Activated CD8-positive, alpha-beta T cell treated with anti-CD3 and anti-CD28 coated beads for 36 hours (primary cell): ENCODE measurements around the gene PEPD. TPM values are rescaled to one million over a fixed set of nuclear protein-coding genes. Genes with fewer than 3 reads are reported as not detected.

Source experiments
- ATAC-seq: fragments of 200-7000 bp; cut with Tn5 transposase; one replicate; pipeline ENCODE4 v1.10.0; 2021; ENCODE audit warnings: mild to moderate bottlenecking, moderate library complexity
- CTCF ChIA-PET: fragments of 350-600 bp; sonication (Branson Sonifier 250); formaldehyde crosslinking; loops from one replicate; lab custom pipeline; 2021; ENCODE audit warnings: antibody characterized with exemption; lab: Charles Lee
- POLR2A ChIA-PET: fragments of 350-600 bp; sonication (Branson Sonifier 250); formaldehyde crosslinking; loops from one replicate; lab custom pipeline; 2021; ENCODE audit warnings: antibody characterized with exemption; lab: Charles Lee
- DNase-seq: peaks from one replicate; pipeline ENCODE4 v3.0.0-alpha.2; 2020
- H3K27ac Mint-ChIP-seq: one replicate; pipeline ENCODE4 v1.8.0; 2021; ENCODE audit warnings: mild to moderate bottlenecking, mixed read lengths
- H3K27me3 Mint-ChIP-seq: one replicate; pipeline ENCODE4 v1.8.0; 2021; ENCODE audit warnings: mixed read lengths
- H3K36me3 Mint-ChIP-seq: one replicate; pipeline ENCODE4 v1.8.0; 2021; ENCODE audit warnings: low read depth, mixed read lengths
- H3K4me1 Mint-ChIP-seq: one replicate; pipeline ENCODE4 v1.8.0; 2021; ENCODE audit warnings: low read depth, mixed read lengths
- H3K4me3 Mint-ChIP-seq: one replicate; pipeline ENCODE4 v1.8.0; 2021; ENCODE audit warnings: mild to moderate bottlenecking, moderate library complexity, mixed read lengths
- H3K9me3 Mint-ChIP-seq: one replicate; pipeline ENCODE4 v1.8.0; 2021; ENCODE audit warnings: mixed read lengths
- CTCF ChIP-seq: fragments of 200-600 bp; IDR thresholded peaks from one replicate; pipeline ENCODE4 v1.8.0; 2022; ENCODE audit warnings: antibody characterized with exemption, mild to moderate bottlenecking
- intact Hi-C: fragments of 100-400 bp; cut with micrococcal nuclease; formaldehyde crosslinking; loops from one replicate; pipeline ENCODE4 v1.10.0; 2022
- total RNA-seq, 2 experiments: library from RNA; stranded (reverse); gene quantifications; one replicate each; pipeline ENCODE4 v1.2.3, GENCODE V29; 2021

The PEPD gene
- total RNA-seq, 2 experiments from 2014 or later, result 32.6 to 34.6 TPM

GRCh38 chr19:33514885-33515551, 6.6 kb downstream of the PEPD start:
- H3K9me3 Mint-ChIP-seq, result no peaks in the 10 kb centered on the region
- intact Hi-C loops, result no loop called here
- H3K27ac Mint-ChIP-seq, result no peak overlapping the region
- peaks cover 1% of the 10 kb centered on the region for H3K36me3 Mint-ChIP-seq
- no peaks in the 10 kb centered on the region for H3K27me3 Mint-ChIP-seq
- ATAC-seq (no peak), DNase-seq (no peak)
- H3K4me1 Mint-ChIP-seq, result peaks cover 4% of the 10 kb centered on the region
- ChIA-PET POLR2A (no interaction called here), CTCF (no interaction called here)
- no peak overlapping the region for H3K4me3 Mint-ChIP-seq
- TF ChIP-seq CTCF, result no peak

GRCh38 chr19:33513424-33513823, 8.2 kb downstream of the PEPD start:
- no peaks in the 10 kb centered on the region for H3K27me3 Mint-ChIP-seq
- peaks cover 1% of the 10 kb centered on the region for H3K36me3 Mint-ChIP-seq
- H3K4me3 Mint-ChIP-seq, result no peak overlapping the region
- no peak for ATAC-seq
- no peaks in the 10 kb centered on the region for H3K9me3 Mint-ChIP-seq
- intact Hi-C loops, result no loop called here
- POLR2A ChIA-PET, result no interaction called here
- no peak overlapping the region for H3K27ac Mint-ChIP-seq
- no peak for TF ChIP-seq CTCF
- DNase-seq, result no peak
- peaks cover 4% of the 10 kb centered on the region for H3K4me1 Mint-ChIP-seq
- CTCF ChIA-PET, result no interaction called here

GRCh38 chr19:33512580-33513137, 8.9 kb downstream of the PEPD start:
- Mint-ChIP-seq H3K27ac (no peak overlapping the region), H3K36me3 (peaks cover 1% of the 10 kb centered on the region), H3K4me1 (peaks cover 4% of the 10 kb centered on the region), H3K9me3 (no peaks in the 10 kb centered on the region), H3K27me3 (no peaks in the 10 kb centered on the region), H3K4me3 (no peak overlapping the region)
- no peak for TF ChIP-seq CTCF
- ChIA-PET CTCF (no interaction called here), POLR2A (no interaction called here)
- intact Hi-C loops, result no loop called here
- ATAC-seq (no peak), DNase-seq (no peak)

GRCh38 chr19:33512021-33512420, 9.6 kb downstream of the PEPD start:
- intact Hi-C loops, result no loop called here
- Mint-ChIP-seq H3K27me3 (no peaks in the 10 kb centered on the region), H3K4me1 (peaks cover 4% of the 10 kb centered on the region), H3K36me3 (peaks cover 1% of the 10 kb centered on the region), H3K9me3 (no peaks in the 10 kb centered on the region), H3K27ac (no peak overlapping the region), H3K4me3 (no peak overlapping the region)
- ChIA-PET POLR2A (no interaction called here), CTCF (no interaction called here)
- TF ChIP-seq CTCF, result no peak
- no peak for DNase-seq
- ATAC-seq, result no peak

- H3K36me3 Mint-ChIP-seq, result peaks cover 1% of the 10 kb centered on the region
- H3K9me3 Mint-ChIP-seq, result no peaks in the 10 kb centered on the region
- H3K4me1 Mint-ChIP-seq, result no peaks in the 10 kb centered on the region
- CTCF ChIA-PET, result no interaction called here
- no peak for DNase-seq
- H3K4me3 Mint-ChIP-seq, result no peak overlapping the region
- no peak for ATAC-seq
- no peaks in the 10 kb centered on the region for H3K27me3 Mint-ChIP-seq
- no peak overlapping the region for H3K27ac Mint-ChIP-seq
- POLR2A ChIA-PET, result interaction anchor here (1.7 kb wide), 1 partner anchor 10 kb away, joined by 8 read pairs; the partner anchor contains the start of gene PEPD
- TF ChIP-seq CTCF, result no peak
- intact Hi-C loops, result no loop called here
These were observed 10.2 kb downstream of the PEPD start for GRCh38 chr19:33511346-33511745.
